ENCODE results near the gene ZDHHC11. TPM values are rescaled to one million over a fixed set of nuclear protein-coding genes. Genes with fewer than 3 reads are reported as not detected.
A peak's percentile ranks its signal among the peaks of the same experiment; 100 is the strongest.

Gene ZDHHC11, protein sequence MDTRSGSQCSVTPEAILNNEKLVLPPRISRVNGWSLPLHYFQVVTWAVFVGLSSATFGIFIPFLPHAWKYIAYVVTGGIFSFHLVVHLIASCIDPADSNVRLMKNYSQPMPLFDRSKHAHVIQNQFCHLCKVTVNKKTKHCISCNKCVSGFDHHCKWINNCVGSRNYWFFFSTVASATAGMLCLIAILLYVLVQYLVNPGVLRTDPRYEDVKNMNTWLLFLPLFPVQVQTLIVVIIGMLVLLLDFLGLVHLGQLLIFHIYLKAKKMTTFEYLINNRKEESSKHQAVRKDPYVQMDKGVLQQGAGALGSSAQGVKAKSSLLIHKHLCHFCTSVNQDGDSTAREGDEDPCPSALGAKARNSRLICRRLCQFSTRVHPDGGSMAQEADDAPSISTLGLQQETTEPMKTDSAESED
- 11.2 TPM for total RNA-seq

DNA sequence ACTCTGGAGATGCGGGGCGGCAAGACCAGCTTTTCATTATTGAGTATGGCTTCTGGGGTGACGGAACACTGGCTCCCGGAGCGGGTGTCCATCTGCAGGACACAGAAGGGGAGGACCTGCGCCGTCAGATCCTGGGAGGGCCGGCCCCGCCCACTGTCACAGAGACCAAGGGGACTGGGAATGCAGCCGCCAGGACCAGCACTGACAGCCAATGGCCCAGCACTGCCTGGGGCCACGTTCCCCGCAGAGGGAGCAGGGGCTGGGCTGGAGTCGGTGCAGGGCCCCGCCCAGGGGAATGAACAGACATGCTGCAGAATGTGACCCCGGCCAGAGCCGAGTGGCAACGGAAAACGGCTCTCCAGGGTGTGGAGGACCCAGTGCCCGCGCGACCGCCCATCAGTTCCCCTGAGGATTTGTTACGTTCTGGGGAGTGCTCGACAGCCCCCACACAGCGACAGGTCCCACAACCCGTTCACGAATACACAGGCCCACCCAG lies at the start of gene ZDHHC11:
Gene ZDHHC11 (minus strand): TSS at position 476 of the 496 bp plus-strand sequence. CDS start 384 bp downstream, at position 92.
- no peak for ATAC-seq

DNA sequence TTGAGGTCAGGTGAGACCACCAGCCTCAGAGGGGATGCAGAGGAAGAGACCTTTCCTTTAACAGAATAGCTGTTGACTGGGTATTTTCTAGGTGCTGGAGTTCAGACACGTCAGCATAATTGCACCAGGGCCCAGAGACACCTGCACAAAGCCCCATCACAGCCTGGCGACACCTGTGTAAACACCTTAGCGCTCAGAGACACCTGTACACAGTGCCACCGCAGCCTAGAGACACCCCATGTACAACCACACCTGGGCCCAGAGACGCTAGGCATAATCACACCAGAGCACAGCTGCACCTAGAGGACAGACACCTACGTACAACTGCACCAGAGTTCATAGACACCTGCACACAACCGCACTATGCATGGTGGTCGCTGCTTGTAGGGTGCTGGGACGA lies 42.9 kb upstream of the ZDHHC11 start:
- no peak for ATAC-seq

DNA sequence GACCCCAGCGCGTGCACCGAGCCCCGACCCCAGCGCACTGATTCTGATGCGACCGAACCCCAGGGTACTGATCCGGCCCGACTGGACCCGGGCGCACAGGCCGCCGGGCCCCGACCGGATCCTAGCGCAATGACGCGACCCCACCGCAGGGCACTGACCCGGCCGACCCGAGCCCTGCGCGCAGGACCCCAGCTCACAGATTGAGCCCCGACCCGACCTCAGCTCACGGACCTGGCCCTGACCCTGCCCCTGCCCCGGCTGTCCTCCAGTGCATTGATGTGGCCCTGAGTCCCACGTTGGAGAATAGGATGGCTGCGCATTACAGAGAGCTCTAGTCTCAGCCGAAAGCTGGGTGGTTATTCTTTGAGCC lies 42.3 kb upstream of the ZDHHC11 start:
- ATAC-seq = peak; percentile 14

DNA sequence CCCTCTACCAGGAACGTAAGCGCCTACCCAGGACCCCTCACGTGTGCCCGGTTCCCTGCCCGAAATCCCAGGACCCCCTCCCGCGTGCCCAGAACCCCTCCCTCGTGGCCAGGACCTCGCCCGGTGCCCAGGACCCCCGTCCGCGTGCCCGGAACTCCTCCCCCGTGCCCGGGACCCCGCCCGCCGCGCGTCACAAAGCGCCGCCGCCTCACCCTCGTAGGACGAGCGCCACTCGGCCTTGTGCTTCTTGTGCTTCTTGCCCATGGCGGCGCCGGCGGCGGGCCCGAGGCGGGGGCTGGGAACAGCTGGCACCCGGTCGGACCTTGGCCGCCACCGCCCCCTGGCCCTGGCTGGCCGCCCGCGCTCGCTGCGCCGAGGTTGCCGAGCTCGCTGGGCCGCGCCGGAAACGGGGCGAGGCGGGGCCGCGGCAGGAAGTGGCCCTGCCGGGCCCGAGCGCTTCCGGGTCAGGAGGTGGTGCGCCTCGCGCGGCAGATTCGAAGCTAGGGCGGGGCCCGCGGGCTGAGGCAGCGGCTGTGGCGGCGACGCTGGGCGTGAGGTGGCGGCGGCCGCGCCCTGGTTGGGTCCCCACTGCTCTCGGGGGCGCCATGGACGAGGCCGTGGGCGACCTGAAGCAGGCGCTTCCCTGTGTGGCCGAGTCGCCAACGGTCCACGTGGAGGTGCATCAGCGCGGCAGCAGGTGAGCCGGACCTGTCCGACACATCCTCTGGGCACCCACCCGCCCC lies 41.8 kb upstream of the ZDHHC11 start, which contains the start of the genes BRD9 and TRIP13:
Gene BRD9 (minus strand): TSS at position 408 of the 743 bp plus-strand sequence. CDS start 144 bp downstream, at position 264.
Gene TRIP13 (plus strand): TSS at position 491 of the 743 bp plus-strand sequence. CDS start 115 bp downstream, at position 606.
- ATAC-seq = peak; percentile 95

DNA sequence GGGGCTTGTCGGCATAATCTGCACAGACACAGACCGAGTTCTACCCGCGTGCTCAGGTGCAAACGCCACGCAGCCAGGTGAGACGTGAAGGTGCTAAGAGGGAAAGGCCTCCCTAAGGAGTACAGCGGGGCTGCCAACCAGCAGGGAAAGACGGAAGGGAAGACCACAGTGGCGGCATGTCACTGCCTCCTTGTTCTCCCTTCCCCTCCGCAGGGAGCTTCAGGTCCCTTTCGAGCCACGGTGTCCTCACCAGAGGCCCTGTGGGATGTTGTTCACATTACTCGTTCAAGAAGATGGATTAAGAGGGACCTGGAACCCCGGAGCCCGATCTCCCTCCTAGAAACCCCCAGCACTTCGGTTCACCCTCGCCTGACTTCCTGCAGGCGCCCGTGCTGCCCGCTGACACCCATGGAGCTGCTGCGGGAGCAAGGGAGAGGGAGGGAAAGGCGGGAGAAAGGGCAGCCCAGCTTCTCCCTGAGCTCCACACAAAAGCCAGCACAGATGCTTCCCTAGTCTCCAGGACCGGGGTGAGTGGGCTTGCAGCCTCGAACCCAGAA lies 41.1 kb upstream of the ZDHHC11 start:
- ATAC-seq = peak; percentile 37

DNA sequence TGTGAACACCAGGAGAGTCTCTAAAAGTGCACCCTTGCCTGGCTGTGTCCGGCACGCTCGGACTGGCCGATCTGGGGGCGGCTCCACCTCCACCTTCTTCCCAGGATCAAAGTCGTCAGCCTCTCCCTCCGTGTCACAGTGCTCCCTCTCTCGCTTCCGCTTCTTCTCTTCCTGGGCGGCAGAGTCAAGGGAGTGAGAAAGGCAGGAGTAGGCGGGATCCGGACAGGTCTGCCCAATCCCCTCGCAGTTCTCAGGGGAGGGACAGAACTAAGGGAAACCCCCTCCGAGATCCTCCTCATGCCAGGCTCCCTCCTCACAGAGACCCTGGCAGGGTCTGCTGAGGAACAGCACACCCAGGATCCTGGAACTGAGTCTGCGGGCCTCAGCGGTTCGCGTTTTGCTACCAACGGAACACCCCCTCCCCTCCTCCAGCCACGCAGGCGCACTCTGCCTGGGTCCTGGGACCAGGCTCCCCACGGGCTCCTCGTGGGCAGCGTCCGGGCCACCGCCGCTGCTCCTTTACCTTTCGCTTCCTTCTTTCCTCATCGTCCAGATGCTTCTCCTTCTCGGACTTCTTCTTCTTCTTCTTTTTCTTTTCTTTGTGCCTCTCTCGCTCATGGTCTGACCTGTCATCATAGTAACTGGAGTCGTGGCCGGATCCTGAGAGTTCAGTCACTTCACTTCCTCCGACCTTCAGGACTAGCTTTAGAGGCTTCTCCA lies 40.5 kb upstream of the ZDHHC11 start:
- no peak for ATAC-seq

DNA sequence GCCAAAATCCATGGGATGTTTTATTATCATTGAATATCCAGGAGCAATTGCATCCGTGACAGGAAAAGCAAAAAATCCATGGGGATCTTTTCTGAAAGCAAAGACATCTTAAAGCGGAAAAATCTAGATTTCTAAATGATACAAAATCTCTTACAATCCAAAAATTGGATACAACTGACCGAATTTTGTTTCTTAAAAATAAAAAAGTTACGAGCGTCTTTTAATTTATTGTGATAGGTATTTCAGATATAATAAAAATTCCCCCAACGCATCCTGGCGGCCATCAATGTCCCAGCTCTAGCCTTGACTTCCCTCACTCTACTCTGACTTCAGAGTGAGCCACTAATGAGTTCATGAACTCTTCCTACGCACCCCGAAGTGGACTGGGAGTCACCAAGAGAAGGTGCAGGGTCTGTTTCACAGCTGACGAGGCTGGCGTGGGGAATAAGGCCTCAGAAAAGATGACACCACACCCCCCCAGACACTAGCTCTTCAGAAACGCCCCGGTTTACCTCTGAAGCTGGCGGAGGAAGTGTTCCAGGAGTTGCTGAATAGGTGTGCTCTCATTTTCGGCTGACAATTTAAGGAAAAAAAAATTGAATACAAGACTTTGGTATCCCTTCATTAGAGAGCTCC lies 38.4 kb upstream of the ZDHHC11 start:
- ATAC-seq = no peak

DNA sequence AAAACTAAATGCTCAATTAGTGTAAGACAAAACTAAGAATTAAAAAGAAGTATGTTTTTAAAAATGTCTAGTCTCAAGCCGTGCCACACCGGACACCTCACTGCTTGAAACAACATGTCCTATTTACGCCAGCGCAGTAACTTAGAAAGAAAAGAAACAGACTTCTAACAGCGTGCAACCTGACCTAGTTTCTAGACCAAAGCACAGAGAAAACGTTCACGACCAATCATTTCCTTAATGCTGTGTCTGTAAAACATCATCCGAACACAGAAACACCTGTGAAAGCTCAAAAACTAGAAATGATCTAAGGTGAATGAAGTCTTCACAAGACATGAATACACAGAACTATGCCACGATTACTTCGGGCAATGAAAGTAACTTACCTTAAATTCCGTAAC lies 37.9 kb upstream of the ZDHHC11 start:
- ATAC-seq = no peak

DNA sequence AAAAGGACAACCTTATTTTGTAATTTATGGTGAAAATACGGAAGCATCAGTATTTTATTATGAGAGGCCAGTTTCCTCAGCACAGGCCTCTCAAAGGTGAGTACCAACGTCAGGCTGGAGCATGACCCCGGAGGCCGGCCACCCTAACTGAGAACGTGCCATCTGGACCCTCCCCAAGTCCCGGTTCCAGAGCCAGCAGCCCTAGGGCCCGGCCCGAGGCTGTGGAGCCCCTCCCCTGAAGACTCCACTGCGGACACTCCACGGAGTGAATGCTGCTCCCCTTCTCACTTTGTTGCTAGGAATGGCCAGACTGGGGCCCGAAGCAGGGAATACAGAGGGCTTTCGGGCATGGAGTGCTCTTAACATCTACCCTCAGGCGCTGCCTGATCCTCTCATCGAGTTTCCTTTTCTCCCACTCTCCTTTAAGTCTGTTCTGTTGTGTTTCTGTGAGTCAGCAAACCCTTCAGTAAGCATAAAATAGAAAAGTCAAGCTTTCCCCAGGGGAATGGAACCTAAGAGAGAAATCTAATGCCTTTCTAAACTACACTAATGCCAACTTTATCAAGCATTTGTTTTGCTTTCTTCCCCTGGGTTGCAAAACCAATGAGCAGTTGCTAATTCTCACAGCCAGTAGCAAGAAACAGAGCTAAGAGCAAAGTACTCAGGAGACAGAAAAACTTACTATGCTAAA lies 37.3 kb upstream of the ZDHHC11 start:
- ATAC-seq = no peak

DNA sequence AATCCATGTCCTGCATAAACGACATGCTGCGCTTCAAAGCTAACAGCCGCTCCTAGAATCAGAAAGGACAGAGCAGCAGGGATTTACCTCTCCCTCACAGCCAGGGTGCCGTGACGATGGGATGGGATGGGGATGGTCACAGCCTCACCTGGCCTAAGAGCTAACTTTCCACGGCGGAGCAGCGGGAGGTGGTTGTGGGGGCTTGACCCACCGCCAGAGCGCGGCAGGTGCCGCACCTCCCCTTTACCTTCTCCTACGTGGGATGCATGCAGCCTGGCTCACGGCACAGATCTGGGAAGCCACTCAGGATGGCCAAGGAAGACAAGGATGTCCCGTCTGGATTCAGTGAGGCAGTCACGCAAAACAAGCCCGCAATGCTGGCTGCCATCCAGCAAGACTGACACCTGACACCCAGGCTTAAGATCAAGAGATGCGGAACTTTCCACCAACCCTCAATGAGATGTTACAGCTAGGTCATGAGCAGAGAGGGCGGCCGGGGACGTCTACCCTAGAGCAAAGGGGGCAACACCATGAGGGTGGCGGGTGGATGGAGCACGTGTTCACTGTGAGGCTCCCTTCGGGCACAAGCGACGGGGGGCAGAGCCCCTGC lies 36.0 kb upstream of the ZDHHC11 start:
- no peak for ATAC-seq

DNA sequence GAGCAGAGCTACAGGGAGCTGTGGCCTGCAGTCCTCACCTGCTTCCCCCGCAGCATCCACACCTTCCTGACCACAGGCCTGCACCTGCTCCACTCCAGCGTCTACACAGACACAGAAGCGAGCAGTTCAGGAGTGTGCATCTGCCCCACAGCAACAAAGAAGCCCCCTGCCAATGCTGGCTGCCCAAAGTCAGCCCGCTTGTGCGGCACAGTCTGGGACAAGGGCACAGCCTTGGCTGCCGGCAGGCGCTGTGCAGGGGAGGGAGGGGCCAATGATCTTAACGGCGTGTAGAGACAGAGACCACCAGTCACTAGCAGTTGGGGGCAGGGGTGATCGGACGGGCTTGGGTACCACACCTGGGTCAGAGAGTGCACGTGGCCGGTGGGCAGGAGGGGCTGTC lies 35.2 kb upstream of the ZDHHC11 start:
- no peak for ATAC-seq

DNA sequence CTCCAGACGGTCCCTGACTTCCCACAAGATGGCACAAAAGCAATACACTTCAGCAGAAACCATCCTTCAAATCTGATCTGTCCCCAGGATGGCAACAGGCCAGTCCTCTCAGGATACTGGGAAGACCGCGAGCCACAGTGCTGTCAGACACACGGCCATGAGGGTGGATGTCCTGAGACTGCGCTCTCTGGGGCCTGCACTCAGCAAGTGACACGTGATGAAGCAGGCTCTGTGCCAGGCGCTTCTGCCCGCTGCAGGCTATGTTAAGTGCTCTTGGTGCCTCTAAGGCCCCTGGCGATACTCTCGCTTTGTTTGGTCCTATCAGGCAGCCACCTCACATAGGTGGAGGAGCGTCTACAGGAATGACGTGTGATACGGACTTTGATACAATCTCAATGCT lies 34.7 kb upstream of the ZDHHC11 start:
- no peak for ATAC-seq

DNA sequence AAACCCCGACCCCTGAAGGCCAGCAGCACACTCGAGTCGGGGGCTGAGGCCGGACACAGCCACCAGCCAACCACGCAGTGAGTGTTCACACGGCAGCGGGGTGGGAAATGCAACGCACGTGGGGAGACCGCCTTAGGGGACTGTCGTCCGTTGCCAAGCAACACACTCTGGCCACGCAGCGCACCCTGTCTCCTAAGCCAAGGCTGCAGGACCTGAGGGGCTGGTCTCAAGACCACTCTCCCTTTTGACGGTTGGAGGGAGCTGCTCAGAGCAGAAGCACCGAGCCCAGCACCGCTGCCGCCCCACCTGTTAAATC lies 34.3 kb upstream of the ZDHHC11 start:
- ATAC-seq = no peak

DNA sequence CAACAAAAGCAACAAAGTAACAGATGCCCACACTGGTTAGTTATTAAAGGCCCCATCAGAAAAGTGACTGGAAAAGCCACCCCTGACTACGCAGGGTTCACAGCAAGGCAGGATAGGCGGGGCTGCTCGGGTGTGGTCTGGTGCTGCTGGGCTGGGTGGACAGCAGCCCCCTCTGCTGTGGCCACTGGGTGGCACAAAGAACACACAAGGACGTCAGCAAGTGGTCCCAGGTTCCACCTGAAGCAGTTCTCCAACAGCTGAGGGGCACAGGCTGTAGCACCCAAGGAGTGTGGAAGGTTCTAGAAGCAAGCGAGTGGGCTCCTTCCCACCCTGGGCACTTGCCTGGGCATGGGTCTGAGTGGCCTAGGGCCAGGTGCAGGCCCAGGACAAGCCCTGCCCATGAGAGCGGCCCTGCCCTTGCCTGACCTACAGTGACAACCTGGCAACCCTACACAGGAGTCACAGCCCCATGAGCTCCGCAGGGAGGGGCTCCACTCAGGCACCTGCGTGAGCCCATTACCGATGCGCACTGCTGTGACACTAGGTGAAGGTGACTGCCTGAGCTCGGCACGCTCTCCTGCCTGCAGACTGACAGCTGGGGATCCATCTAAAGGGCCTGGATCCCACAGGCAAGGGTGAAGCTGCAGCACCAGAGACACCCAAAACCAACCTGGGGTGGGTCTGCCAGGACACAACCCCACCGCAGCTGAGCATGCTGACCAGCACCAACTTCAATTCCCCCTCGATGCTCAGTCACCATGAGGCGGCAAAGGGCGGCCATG lies 33.8 kb upstream of the ZDHHC11 start:
- no peak for ATAC-seq

DNA sequence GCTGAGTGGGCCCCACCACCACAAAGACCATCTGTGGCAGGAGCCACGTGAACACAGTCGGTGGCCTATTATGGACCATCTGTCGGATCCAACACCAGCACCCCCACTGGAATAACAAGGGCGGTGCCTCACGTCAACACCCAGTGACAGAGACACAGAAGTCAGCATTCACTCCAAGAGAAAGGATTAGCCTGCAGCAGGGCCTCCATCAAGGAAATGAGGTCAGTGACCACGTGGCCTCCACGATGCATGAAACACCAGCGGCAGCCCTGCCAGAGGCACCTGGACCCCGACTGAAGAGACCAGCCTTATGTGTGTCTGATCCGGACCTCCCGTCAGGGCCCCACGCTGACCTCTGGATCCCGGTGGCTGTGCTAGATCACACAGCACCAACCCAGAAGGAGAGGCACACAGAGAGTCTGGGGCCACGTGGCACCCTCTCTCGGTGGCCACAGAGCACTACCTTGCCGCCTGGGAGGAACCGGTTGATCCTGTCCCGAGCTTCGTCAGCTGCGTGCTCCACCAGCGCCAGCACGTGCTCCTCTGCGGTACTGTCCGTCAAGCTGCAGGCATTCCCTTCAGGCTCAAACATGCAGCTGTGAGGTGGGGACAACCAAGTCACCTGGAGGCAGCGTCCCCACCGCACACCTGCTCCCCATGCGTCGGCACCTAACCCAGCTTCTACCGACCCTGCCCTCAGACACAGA lies 32.8 kb upstream of the ZDHHC11 start:
- no peak for ATAC-seq

DNA sequence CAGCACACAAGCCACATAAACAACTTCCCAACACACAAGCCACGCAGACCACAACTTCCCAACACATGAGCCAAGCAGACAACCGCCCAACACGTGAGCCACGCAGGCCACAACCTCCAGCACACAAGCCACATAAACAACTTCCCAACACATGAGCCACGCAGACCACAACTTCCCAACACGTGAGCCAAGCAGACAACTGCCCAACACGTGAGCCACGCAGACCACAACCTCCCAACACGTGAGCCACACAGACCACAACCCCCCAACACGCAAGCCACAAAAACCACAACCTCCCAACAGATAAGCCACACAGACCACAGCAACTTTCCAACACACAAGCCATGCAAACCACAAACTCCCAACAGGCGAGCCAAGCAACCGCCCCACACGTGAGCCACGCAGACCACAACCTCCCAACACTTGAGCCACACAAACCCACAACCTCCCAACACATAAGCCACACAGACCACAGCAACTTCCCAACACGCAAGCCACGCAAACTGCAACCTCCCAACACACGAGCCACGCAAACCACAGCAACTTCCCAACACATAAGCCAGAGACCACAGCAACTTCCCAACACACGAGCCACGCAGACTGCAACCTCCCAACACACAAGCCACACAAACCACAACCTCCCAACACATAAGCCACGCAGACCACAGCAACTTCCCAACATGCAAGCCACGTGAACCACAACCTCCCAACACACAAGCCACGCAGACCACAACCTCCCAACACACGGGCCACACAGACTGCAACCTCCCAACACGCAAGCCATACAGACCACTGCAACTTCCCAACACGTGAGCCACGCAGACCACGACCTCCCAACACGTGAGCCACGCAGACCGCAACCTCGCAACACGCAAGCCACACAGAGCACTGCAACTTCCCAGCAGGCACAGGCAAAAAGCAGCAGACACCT lies 31.7 kb upstream of the ZDHHC11 start:
- no peak for ATAC-seq

DNA sequence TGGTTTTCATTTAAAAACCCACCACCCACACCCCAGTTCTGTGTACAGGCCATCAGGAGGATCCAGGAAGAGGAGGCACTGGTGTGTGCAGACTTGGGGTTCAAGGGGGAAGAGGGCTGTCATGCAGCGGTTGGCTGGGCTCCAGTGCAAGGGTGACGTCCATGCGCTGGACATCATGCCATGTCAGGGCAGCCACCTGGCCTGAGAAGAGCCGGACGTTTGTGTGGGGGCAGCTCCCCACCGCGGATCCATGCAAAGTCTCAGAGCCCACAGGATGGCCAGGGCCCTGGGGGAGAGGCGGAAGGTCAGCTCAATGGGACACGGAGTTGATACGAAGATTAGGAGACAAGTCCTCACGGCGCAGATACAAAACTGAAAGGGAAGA lies 30.8 kb upstream of the ZDHHC11 start:
- no peak for ATAC-seq

DNA sequence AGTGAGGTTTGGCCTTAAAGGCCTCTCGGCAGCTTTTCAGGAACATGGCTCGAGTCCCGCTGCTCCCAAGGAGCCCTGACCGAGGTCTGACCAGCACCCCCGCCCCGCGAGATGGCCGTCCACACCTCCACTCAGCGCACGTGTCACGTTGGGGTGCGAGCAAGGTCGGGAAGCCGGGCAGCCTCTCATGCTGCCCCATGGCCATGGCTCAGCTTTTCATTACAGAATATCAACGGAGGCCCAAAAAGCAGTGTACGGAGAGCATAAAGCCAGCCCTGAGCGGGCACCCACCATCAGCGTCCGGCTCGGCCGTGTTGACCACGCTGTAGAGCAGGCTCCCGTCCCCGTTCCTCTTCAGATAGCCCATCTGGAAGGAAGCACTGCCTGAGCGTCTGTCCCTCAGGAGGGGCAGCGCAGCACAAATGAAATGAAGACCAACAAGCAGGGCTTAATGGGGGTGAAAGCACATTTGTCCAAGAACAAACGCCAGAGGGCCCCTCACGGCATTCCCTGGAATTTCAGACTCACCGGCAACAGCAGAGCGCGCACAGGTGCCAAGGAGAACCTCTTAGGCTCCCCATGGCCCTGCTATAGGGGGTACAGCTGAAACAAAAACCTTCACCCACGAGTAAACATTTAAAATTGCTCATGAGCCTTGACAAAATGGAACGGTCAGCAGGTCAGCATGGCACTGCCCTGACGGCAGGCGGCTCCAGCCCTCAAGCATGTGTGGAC lies 30.2 kb upstream of the ZDHHC11 start:
- no peak for ATAC-seq

Data from esophagus mucosa (tissue), 1 donor.